Motor neuron (in vitro differentiated cells): ENCODE measurements around the gene ULK3. TPM values are rescaled to one million over a fixed set of nuclear protein-coding genes. Genes with fewer than 3 reads are reported as not detected.

Experiments used
- ATAC-seq, 8 experiments: fragments of 200-7000 bp; cut with Tn5 transposase; replicated peaks in 6 of 8; 2 replicates each; pipeline ENCODE4 v1.8.0; 2021; ENCODE audit warnings: mild to moderate bottlenecking in 8 of 8, moderate library complexity in 8 of 8
- H3K27ac ChIP-seq, 2 donors: fragments of 250-450 bp; sonication (Bioruptor Pico); 2 replicates each; pipeline ENCODE4 v1.9.0; 2021; ENCODE audit warnings: antibody characterized with exemption in 2 of 2, mild to moderate bottlenecking in 2 of 2, moderate library complexity in 1 of 2
- H3K4me1 ChIP-seq, 2 donors: fragments of 250-450 bp; sonication (Bioruptor Pico); replicated peaks in 1 of 2; 2 replicates each; pipeline ENCODE4 v1.6.1; 2021; ENCODE audit warnings: antibody characterized with exemption in 2 of 2, mild to moderate bottlenecking in 2 of 2, moderate library complexity in 1 of 2
- H3K4me3 ChIP-seq, 5 donors: fragments of 250-450 bp; sonication (Bioruptor Pico); 2 replicates each; pipeline ENCODE4 v1.9.0; 2021; ENCODE audit warnings: antibody characterized with exemption in 5 of 5, mild to moderate bottlenecking in 5 of 5, moderate library complexity in 4 of 5
- WGBS, 10 experiments: fragments of 450-650 bp; shearing (Covaris generic); methylation state at CpG; one replicate each; pipeline ENCODE4 v1.0.0; 2022; 5-methylcytosine and 5-hydroxymethylcytosine counted together
- in situ Hi-C, 9 experiments: fragments of 400-800 bp; cut with MboI; loops; one replicate each; pipeline ENCODE4 v1.15.0; 2021; ENCODE audit warnings: low sequenced_read_pairs in 9 of 9, low pct_unique_long_range_greater_than_20kb in 2 of 9; ENCODE audit not compliant: unreplicated experiment in 9 of 9
- total RNA-seq, 8 experiments: library from RNA; unstranded; fragments of 300-600 nt; gene quantifications; 2 replicates each; pipeline versions ENCODE4 v1.2.3 to v1.2.4, GENCODE V29; 2022

Gene ULK3
- total RNA-seq, 8 experiments from 2014 or later, result 19.8 to 37.2 (median 28.6) TPM

GRCh38 chr15:74878273-74878672, 35.3 kb upstream of the ULK3 start:
- no peak for ATAC-seq
- Histone ChIP-seq H3K4me1 (peaks cover 0 to 4% of the 10 kb centered on the region in 2 donors), H3K4me3 (no peak overlapping the region), H3K27ac (no peak overlapping the region)
- in situ Hi-C loops, result no loop called here
- WGBS, 10 experiments, result 40 to 100% (median 85%) methylated on average over 1 to 3 of the region's 4 CpGs; no CpG with 5 or more reads in 1 of the 10 experiments

- Histone ChIP-seq H3K4me3 (peak overlapping the region; percentile 55 to 90 (median 63)), H3K4me1 (peaks cover 10 to 11% of the 10 kb centered on the region in 2 donors), H3K27ac (peak overlapping the region; percentile 24 to 96)
- peak in 5 of 8 experiments; percentile 0 to 13 (median 3) for ATAC-seq
- in situ Hi-C loops, result no loop called here
- WGBS, 10 experiments, result 0 to 100% (median 100%) methylated on average over 1 to 3 of the region's 16 CpGs; no CpG with 5 or more reads in 2 of the 10 experiments
Measured at GRCh38 chr15:74873756-74874424, 30.9 kb upstream of the ULK3 start.

- in situ Hi-C loops, result no loop called here
- peak within 1 kb of the TSS; percentile 96 to 97 for H3K27ac ChIP-seq
- H3K4me3 ChIP-seq, result peak within 1 kb of the TSS; percentile 55 to 90 (median 63)
- 0 to 4% (median 0%) methylated on average over 1 to 8 of the region's 52 CpGs; no CpG with 5 or more reads in 6 of the 10 experiments for WGBS, 10 experiments
- ATAC-seq, result peak; percentile 94 to 98 (median 96)
- peaks cover 10 to 11% of the 10 kb centered on the region in 2 donors for H3K4me1 ChIP-seq
Measured at GRCh38 chr15:74873036-74873755, 30.2 kb upstream of the ULK3 start, which contains the start of gene SCAMP2. SCAMP2 (minus strand) TSS chr15:74873365; CDS start chr15:74873255, 110 bp downstream.

- WGBS, 10 experiments, result 0 to 2% (median 0%) methylated on average over 1 to 9 of the region's 11 CpGs; no CpG with 5 or more reads in 4 of the 10 experiments
- peaks cover 10 to 11% of the 10 kb centered on the region in 2 donors for H3K4me1 ChIP-seq
- H3K27ac ChIP-seq, result peak overlapping the region; percentile 96 to 97
- ATAC-seq, result no peak
- in situ Hi-C loops, result no loop called here
- peak overlapping the region; percentile 55 to 90 (median 63) for H3K4me3 ChIP-seq
Measured at GRCh38 chr15:74872702-74873035, 29.7 kb upstream of the ULK3 start.

- H3K4me3 ChIP-seq, result no peak overlapping the region
- in situ Hi-C loops, result no loop called here
- no peak overlapping the region for H3K27ac ChIP-seq
Measured at GRCh38 chr15:74870436-74871215, 27.7 kb upstream of the ULK3 start.

GRCh38 chr15:74869726-74870407, 26.9 kb upstream of the ULK3 start:
- no peak overlapping the region for H3K27ac ChIP-seq
- H3K4me3 ChIP-seq, result no peak overlapping the region
- WGBS, 10 experiments, result 0 to 100% (median 65%) methylated on average over 1 to 2 of the region's 6 CpGs; no CpG with 5 or more reads in 2 of the 10 experiments
- H3K4me1 ChIP-seq, result peaks cover 10 to 11% of the 10 kb centered on the region in 2 donors
- ATAC-seq, result peak in 2 of 8 experiments; percentile 5 to 12
- in situ Hi-C loops, result no loop called here

More at GRCh38 chr15:74870436-74871215, 27.7 kb upstream of the ULK3 start:
- 46 to 95% (median 68%) methylated on average over 2 to 6 of the region's 6 CpGs; no CpG with 5 or more reads in 2 of the 10 experiments for WGBS, 10 experiments
- peaks cover 10 to 11% of the 10 kb centered on the region in 2 donors for H3K4me1 ChIP-seq
- no peak for ATAC-seq

GRCh38 chr15:74869372-74869725, 26.4 kb upstream of the ULK3 start:
- no peak for ATAC-seq
- in situ Hi-C loops, result no loop called here
- Histone ChIP-seq H3K4me3 (no peak overlapping the region), H3K27ac (no peak overlapping the region), H3K4me1 (peaks cover 10 to 11% of the 10 kb centered on the region in 2 donors)

GRCh38 chr15:74868059-74868458, 25.1 kb upstream of the ULK3 start:
- WGBS, 10 experiments, result 71 to 100% (median 90%) methylated on average over 2 to 6 of the region's 6 CpGs; no CpG with 5 or more reads in 3 of the 10 experiments
- in situ Hi-C loops, result no loop called here
- ATAC-seq, result no peak
- no peak overlapping the region for H3K27ac ChIP-seq
- H3K4me1 ChIP-seq, result peaks cover 8 to 10% of the 10 kb centered on the region in 2 donors
- H3K4me3 ChIP-seq, result no peak overlapping the region

GRCh38 chr15:74867466-74868038, 24.6 kb upstream of the ULK3 start:
- in situ Hi-C loops, result no loop called here
- 100% methylated on average over 1 of the region's 1 CpG; no CpG with 5 or more reads in 7 of the 10 experiments for WGBS, 10 experiments
- H3K27ac ChIP-seq, result no peak overlapping the region
- no peak overlapping the region for H3K4me3 ChIP-seq
- no peak for ATAC-seq
- peaks cover 8 to 10% of the 10 kb centered on the region in 2 donors for H3K4me1 ChIP-seq

- in situ Hi-C loops, result no loop called here
- no peak overlapping the region for H3K4me3 ChIP-seq
- no peak overlapping the region for H3K27ac ChIP-seq
- WGBS, 10 experiments, result 30 to 100% (median 93%) methylated on average over 1 to 4 of the region's 6 CpGs; no CpG with 5 or more reads in 3 of the 10 experiments
- peaks cover 3% of the 10 kb centered on the region in 2 donors for H3K4me1 ChIP-seq
- peak in 2 of 8 experiments; percentile 24 to 45 for ATAC-seq
Measured at GRCh38 chr15:74866090-74866489, 23.1 kb upstream of the ULK3 start.

- ATAC-seq, result no peak
- Histone ChIP-seq H3K4me3 (no peak overlapping the region), H3K27ac (no peak overlapping the region), H3K4me1 (no peaks in the 10 kb centered on the region)
- in situ Hi-C loops, result no loop called here
- WGBS, 10 experiments, result 0 to 100% (median 88%) methylated on average over 1 to 2 of the region's 2 CpGs; no CpG with 5 or more reads in 3 of the 10 experiments
Measured at GRCh38 chr15:74865316-74865715, 22.4 kb upstream of the ULK3 start.

- in situ Hi-C loops, result no loop called here
- WGBS, 10 experiments, result 80 to 100% (median 91%) methylated on average over 1 to 6 of the region's 6 CpGs; no CpG with 5 or more reads in 2 of the 10 experiments
- Histone ChIP-seq H3K4me1 (no peaks in the 10 kb centered on the region), H3K27ac (no peak overlapping the region), H3K4me3 (no peak overlapping the region)
- ATAC-seq, result no peak
Measured at GRCh38 chr15:74864296-74864695, 21.3 kb upstream of the ULK3 start.
